ENCODE results near the gene PCDHA4.

DNA sequence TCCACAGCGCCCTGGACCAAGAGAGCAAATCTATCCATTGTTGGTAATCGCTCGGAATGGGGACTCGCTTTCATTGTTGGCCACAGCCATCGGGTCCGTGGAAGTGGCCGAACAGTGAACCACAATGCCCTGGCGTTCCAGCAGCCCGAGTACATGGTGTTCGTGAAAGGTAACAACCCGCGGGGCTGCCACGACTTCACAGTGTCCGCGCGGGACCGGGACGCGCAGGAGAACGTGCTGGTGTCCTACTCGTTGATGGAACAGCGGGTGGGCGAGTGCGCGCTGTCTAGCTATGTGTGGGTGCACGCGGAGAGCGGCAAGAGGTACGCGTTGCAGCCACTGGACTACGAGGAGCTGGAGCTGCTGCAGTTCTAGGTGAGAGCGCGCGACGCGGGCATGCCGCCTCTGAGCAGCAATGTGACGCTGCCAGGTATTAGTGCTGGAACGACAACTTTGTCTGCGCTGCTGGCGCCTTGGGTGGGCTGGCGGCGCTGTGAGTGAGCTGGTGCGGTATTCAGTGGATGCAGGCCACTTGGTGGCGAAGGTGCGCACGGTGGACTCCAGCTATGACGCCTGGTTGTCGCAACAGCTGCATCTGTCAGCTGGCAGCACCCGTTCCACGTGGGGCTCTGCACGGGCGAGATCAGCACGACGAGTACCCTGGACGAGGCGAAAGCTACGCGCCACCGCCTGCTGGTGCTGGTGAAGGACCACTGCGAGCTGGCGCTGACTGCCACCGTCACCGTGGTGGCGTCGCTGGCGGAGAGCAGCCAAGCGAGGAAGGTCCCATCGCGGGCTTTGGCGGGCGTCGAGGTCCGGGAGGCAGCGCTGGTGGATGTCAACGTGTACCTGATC, 55.8 kb downstream of the PCDHA4 start:
- TF ChIP-seq SP1 (IDR thresholded peaks at IDR 0.05) = no peak
- TF ChIP-seq FOXK2 (IDR thresholded peaks at IDR 0.05) = no peak
- TF ChIP-seq NFRKB (IDR thresholded peaks at IDR 0.05) = no peak
- TF ChIP-seq PKNOX1 (IDR thresholded peaks at IDR 0.05) = no peak
- no peak for TF ChIP-seq FOXM1 (IDR thresholded peaks at IDR 0.05; ENCODE audit: borderline replicate concordance)
- no peak for TF ChIP-seq CTBP1 (IDR thresholded peaks at IDR 0.05; ENCODE audit: borderline replicate concordance)
- no peak for TF ChIP-seq BHLHE40 (IDR thresholded peaks at IDR 0.05; ENCODE audit: borderline replicate concordance)
- no peak for TF ChIP-seq ELF4 (IDR thresholded peaks at IDR 0.05)
- no peak for TF ChIP-seq FOXA1 (IDR thresholded peaks at IDR 0.05)
- no peak for TF ChIP-seq ZNF384 (IDR thresholded peaks at IDR 0.05)
- no peak for TF ChIP-seq L3MBTL2 (conservative IDR thresholded peaks at IDR 0.05)
- no peak for TF ChIP-seq ARNT (IDR thresholded peaks at IDR 0.05)
- no peak for TF ChIP-seq SUZ12 (IDR thresholded peaks at IDR 0.05)
